HG03159 (cell line): ENCODE data around the gene TRIOBP.

ENCODE experiments used
- ATAC-seq: cut with Tn5 transposase; IDR thresholded peaks from one replicate; pipeline ENCODE4 v1.9.1; 2021; ENCODE audit warnings: mild to moderate bottlenecking, moderate library complexity; ENCODE audit not compliant: unreplicated experiment

The TRIOBP gene

DNA sequence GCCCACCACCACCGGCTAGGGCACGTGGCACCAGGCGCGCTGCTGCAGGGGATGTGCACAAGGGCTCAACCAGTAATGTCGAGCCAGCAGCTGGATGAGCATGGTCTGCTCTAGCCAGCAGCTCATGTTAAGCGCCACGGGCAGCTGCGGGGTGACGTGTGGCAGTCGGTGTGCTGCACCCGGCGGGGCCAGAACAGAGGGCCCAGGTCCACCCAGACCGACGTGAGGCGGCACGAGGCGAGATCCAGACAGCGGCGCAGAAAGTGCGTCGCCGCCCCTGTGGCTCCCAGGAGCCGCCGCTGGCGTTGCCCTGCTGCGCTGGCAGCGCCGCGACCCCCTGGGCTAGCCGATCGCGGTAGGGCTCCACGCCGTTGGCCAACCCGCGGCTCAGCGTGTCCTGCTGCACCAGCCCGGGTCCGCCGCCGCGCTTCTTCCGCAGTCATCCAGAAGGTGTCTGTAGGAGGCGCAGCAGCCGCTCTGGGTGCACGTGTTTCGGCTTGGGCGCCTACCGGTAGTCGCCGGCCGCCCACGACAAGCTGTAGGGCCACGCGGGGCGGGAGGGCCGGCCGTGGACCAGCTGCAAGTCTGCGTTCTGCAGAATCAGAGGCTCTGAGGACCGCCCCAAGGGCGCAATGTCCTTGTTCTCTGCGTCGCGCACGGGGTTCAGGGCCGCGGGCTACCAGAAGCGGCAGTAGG lies 121.7 kb downstream of the TRIOBP start:
- no peak for ATAC-seq

DNA sequence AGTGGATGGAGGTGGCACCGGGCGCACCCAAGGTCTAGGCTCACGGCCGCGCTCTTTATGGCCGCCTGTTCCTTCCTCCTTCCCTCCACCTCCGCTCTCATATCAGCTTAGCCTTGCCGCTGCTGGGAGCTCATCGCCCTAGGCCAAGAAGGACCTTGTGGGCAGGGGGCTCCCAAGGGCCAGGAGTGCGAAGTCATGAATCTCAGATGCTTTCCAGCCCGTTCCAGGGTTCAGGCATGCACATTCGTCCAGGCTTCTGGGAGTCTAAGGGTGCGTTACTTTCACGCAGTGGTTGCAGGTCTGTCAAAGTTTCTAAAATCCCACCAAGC lies 122.2 kb downstream of the TRIOBP start:
- ATAC-seq: no peak

DNA sequence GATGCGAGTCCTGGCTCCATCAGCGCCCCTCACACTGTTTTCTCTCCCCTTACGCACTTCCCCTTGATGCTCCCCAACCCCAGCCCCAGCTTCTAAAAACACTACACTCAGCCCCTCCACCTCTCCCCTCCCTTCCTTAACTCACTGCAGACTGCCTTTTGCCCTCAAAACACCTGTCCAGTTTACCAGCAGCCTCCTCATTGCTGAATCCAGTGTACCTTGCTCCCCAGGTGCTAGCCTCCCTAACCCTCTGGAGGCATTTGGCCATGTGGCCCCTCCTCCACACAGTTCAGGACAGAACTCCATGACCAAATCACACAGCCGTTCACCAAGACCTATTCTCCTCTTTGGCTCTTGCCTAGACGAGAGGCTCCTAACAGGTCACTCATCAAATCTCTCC lies 123.5 kb downstream of the TRIOBP start:
- ATAC-seq: no peak

DNA sequence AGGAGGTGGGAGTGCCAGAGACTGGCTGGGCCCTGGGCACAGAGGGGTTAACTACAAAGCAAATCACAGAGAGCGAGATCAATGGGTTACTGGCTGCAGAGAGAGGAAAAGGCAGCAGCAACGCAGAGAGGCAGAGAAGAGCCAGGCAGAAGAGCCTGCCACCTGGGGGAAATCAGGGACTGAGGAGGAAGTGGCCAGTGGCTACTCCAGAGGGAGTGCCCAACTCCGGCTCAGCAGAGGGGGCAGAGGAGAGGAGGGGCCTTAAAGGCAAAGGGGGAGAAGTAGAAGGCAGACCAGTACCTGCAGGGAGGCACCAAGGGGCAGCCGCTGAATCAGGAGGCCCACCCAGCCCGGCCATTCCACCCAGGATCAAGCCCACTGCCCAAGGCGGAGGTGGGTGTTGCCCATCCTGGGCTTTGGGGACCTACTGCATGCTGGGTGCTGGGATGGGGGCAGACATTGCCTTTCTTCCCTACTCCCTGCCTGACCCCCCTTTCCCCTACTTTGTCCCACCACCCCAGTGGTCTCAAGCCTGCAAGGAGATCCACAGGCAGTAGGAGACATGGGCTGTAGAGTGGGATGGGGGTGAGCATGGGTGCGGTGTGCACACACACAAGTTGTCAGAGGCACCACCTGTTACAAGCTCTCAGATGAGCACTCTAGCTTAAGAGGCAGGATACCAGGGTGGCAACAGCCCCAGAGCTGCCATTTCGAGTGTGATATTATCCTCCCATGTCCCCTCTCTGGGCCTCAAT lies 125.4 kb downstream of the TRIOBP start:
- no peak for ATAC-seq

DNA sequence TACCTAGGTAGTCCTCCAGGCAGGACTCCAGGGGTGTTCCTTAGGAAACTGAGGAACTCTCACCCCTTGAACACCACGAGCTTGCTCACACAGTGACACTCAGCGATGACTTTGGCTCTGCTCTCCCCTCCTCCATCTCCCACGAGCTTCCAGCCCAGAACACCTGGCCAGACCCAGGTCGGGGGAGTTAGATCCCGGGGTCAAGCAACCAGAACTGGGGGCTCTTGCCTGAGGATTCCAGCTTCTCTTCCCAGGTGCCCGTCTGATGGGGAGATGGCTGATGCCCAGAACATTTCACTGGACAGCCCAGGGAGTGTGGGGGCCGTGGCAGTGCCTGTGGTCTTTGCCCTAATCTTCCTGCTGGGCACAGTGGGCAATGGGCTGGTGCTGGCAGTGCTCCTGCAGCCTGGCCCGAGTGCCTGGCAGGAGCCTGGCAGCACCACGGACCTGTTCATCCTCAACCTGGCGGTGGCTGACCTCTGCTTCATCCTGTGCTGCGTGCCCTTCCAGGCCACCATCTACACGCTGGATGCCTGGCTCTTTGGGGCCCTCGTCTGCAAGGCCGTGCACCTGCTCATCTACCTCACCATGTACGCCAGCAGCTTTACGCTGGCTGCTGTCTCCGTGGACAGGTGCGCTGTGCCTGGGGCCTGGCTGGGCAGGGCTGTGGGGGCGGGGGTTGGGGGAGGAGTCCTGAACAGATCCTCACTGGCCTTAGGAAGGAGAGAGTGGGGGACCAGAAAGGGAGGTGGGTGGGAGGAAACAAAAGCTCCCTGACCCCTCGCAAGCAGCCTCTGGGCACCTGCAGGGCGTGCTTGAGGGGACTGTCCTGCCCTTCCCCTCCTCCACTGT lies 126.5 kb downstream of the TRIOBP start, which contains the start of gene GALR3:
Gene GALR3 (plus strand): TSS at position 249 of the 852 bp plus-strand sequence. CDS start 25 bp downstream, at position 274.
- ATAC-seq: no peak

DNA sequence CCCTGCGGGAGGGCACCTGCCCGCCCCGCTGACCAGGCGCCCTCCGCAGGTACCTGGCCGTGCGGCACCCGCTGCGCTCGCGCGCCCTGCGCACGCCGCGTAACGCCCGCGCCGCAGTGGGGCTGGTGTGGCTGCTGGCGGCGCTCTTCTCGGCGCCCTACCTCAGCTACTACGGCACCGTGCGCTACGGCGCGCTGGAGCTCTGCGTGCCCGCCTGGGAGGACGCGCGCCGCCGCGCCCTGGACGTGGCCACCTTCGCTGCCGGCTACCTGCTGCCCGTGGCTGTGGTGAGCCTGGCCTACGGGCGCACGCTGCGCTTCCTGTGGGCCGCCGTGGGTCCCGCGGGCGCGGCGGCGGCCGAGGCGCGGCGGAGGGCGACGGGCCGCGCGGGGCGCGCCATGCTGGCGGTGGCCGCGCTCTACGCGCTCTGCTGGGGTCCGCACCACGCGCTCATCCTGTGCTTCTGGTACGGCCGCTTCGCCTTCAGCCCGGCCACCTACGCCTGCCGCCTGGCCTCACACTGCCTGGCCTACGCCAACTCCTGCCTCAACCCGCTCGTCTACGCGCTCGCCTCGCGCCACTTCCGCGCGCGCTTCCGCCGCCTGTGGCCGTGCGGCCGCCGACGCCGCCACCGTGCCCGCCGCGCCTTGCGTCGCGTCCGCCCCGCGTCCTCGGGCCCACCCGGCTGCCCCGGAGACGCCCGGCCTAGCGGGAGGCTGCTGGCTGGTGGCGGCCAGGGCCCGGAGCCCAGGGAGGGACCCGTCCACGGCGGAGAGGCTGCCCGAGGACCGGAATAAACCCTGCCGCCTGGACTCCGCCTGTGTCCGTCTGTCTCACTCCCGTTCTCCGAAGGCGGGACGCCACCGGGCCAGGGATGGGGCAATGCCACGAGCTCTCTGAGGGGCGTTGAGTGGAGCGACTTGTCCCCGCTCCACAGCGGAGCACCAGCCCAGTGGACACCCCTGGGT lies 128.1 kb downstream of the TRIOBP start:
- ATAC-seq: no peak
